ENCODE data around the gene ELOVL2.

The ELOVL2 gene

DNA sequence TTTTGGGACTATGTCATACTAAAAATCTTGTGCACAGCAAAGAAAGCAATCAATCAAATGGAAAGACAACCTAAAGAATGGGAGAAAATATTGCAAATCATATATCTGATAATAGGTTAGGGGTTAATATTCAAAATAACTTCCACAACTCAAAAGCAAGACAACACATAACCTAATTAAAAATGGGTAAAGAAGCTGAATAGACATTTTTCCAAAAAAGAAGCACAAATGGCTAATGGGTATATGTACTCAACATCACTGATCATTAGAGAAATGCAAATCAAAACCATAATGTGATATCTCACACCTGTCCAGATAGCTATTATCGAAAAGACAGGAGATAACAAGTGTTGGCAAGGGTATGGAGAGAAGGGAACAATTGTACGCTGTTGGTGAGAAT lies 104.3 kb downstream of the ELOVL2 start:
- H3K4me3 ChIP-seq (ENCODE audit: low read depth, low read length) = no peak overlapping the region

DNA sequence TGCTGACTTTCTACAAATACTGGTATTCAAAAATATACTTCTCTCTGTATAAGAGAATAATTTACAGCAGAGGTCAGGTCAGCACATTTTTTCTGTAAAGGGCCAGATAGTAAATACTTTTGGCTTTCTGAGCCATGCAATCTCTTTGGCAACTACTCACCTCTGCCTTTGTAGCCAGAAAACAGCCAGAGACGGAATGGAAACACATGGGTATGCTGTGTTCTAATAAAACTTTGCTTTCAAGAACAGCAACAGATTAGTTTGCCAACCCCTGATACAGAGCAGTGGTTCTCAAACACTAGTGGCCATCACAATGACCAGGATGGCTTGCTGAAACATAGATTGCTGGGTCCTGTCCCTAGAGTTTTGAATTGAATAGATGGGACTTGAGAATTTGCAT lies 111.0 kb downstream of the ELOVL2 start:
- no peak overlapping the region for H3K4me3 ChIP-seq (ENCODE audit: low read depth, low read length)

Data from iPS-11a (cell line).